Measurements from ENCODE around the gene SMAD2. TPM values are rescaled to one million over a fixed set of nuclear protein-coding genes. Genes with fewer than 3 reads are reported as not detected.

Gene SMAD2
- total RNA-seq, 2 donors from 2014 or later = 60.0 to 101 TPM

DNA sequence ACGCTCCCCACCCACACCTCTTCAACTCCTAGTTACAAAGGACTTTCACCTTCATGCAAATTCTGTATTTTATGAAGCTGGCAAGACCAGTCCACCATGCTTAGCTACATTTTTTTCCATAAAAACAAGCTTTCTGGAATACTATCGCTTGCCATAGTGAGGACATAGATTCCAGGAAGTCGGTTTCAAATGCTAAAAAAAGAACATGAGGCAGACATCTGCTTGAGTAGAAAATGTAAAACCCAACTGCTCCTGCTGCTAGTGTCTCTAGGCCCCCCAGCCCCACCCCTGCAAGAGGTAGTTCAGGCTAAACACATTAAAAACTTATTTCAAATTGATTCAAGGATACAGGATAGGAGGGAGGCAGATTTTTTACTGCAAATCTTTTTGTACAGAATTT is 148.9 kb downstream of the SMAD2 start:
- Histone ChIP-seq H3K36me3 (no peaks in the 10 kb centered on the region), H3K9me3 (peaks cover 5% of the 10 kb centered on the region), H3K4me3 (no peak overlapping the region), H3K4me1 (ENCODE audit: control insufficient read depth in 1 of 2, low read depth in 2 of 2) (peaks cover 0 to 8% of the 10 kb centered on the region in 2 donors), H3K27ac (no peak overlapping the region), H3K27me3 (replicated peaks; ENCODE audit: insufficient read depth) (no peaks in the 10 kb centered on the region)
- TF ChIP-seq, protein P1, sequence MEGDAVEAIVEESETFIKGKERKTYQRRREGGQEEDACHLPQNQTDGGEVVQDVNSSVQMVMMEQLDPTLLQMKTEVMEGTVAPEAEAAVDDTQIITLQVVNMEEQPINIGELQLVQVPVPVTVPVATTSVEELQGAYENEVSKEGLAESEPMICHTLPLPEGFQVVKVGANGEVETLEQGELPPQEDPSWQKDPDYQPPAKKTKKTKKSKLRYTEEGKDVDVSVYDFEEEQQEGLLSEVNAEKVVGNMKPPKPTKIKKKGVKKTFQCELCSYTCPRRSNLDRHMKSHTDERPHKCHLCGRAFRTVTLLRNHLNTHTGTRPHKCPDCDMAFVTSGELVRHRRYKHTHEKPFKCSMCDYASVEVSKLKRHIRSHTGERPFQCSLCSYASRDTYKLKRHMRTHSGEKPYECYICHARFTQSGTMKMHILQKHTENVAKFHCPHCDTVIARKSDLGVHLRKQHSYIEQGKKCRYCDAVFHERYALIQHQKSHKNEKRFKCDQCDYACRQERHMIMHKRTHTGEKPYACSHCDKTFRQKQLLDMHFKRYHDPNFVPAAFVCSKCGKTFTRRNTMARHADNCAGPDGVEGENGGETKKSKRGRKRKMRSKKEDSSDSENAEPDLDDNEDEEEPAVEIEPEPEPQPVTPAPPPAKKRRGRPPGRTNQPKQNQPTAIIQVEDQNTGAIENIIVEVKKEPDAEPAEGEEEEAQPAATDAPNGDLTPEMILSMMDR (IDR thresholded peaks at IDR 0.05) = no peak
- ATAC-seq (ENCODE audit: insufficient number of reproducible peaks, low FRiP score, low read depth) (no peak), DNase-seq (ENCODE audit: low spot score) (no peak)

DNA sequence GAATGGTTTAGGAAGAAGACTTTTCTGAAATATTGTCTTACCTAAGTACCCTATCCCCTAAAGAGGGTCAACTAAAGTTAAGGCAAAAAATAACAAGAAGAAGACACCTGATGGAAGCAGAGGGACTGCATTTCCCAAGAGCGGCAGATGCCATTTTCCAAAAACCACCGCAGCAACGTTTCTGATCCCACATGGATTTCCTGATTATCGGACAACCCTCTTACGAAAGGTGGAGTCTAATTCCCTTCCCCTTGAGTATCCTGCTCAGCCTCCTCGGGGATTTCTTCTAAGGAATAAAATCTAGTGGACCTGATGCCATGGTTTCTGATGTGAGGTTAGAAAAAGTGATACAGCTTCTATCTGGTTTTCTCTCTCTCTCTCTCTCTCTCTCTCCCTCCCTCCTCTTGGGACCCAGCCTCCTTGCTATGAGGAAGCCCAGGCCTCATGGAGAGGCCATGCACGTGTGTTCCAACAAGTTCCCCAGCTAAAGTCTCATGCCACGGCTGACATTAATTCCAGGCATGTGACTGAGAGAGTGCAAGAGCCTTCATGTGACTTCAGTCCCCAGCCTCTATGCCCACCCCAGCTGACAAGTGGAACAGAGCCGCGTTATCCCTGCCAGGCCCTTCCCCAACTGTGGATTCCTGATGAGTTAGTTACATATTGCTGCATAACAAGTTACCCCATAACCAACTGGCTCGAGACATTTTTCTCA is 150.3 kb downstream of the SMAD2 start:
- TF ChIP-seq, protein P1 (IDR thresholded peaks at IDR 0.05) = no peak
- Histone ChIP-seq H3K4me1 (ENCODE audit: control insufficient read depth in 1 of 2, low read depth in 2 of 2) (peaks cover 0 to 8% of the 10 kb centered on the region in 2 donors), H3K4me3 (no peak overlapping the region), H3K36me3 (no peaks in the 10 kb centered on the region), H3K9me3 (peaks cover 5% of the 10 kb centered on the region), H3K27me3 (replicated peaks; ENCODE audit: insufficient read depth) (no peaks in the 10 kb centered on the region), H3K27ac (no peak overlapping the region)
- ATAC-seq (ENCODE audit: insufficient number of reproducible peaks, low FRiP score, low read depth) (no peak), DNase-seq (ENCODE audit: low spot score) (no peak)

DNA sequence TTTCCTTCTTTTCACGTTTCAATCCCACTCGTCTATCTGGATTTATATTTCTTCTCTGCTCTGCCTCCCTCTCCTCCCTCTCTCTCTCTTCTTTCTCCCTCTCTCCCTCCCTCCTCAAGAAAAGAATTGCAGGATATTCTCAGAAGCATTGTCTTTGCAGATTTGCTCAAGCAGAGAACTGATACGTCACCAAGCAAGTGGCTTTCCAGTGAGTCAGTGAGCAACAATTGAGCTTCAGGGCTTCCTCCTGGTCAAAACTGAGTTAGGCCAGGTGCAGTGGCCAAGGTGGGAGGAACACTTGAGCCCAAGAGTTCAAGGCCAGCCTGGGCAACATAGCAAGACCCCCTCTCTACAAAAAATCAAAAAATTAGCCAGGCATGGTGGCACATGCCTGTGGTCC is 151.1 kb downstream of the SMAD2 start:
- ATAC-seq (ENCODE audit: insufficient number of reproducible peaks, low FRiP score, low read depth) (no peak), DNase-seq (ENCODE audit: low spot score) (no peak)
- TF ChIP-seq, protein P1 (IDR thresholded peaks at IDR 0.05) = no peak
- Histone ChIP-seq H3K27ac (no peak overlapping the region), H3K9me3 (peaks cover 4% of the 10 kb centered on the region), H3K36me3 (no peaks in the 10 kb centered on the region), H3K27me3 (replicated peaks; ENCODE audit: insufficient read depth) (no peaks in the 10 kb centered on the region), H3K4me1 (ENCODE audit: control insufficient read depth in 1 of 2, low read depth in 2 of 2) (peaks cover 0 to 8% of the 10 kb centered on the region in 2 donors), H3K4me3 (no peak overlapping the region)

DNA sequence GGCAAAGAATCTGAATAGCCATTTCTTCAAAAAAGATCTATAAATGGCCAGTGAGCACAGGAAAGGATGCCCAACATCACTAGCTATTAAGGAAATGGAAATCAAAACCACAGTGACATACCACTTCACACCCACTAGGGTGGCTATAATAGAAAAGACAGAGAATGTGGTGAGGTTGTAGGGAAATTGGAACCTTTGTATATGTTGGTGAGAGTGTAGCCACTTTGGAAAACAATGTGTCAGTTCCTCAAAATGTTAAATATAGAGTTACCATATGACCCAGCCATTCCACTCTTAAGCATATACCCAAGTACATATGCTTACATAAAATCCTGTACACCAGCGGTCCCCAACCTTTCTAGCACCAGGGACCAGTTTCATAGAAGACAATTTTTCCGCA is 152.8 kb downstream of the SMAD2 start:
- DNase-seq (ENCODE audit: low spot score) (no peak), ATAC-seq (ENCODE audit: insufficient number of reproducible peaks, low FRiP score, low read depth) (no peak)
- peaks cover 0 to 8% of the 10 kb centered on the region in 2 donors for H3K4me1 ChIP-seq (ENCODE audit: control insufficient read depth in 1 of 2, low read depth in 2 of 2)
- no peaks in the 10 kb centered on the region for H3K9me3 ChIP-seq
- no peak overlapping the region for H3K27ac ChIP-seq
- H3K36me3 ChIP-seq = no peaks in the 10 kb centered on the region
- H3K4me3 ChIP-seq = no peak overlapping the region
- H3K27me3 ChIP-seq (replicated peaks; ENCODE audit: insufficient read depth) = no peaks in the 10 kb centered on the region
- TF ChIP-seq, protein P1 (IDR thresholded peaks at IDR 0.05) = no peak

DNA sequence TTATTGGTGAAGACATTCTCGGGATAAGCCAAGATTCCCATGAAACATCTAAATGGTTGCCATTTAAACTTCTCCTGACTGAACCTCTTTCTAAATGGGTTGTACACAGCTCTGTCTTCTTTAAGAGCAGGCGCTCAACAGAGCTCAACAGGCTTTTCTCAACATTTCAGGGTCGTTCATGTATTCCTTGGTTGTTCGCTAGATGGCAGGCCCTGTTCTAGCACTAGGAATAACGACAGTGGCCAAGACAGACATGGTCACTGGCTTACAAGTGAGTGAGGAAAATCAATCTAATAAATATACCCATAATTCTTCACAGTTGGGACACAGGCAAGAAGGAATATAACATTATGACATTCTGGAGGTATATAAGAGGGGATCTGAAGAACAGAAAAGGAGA is 154.5 kb downstream of the SMAD2 start:
- ATAC-seq (ENCODE audit: insufficient number of reproducible peaks, low FRiP score, low read depth) (no peak), DNase-seq (ENCODE audit: low spot score) (no peak)
- Histone ChIP-seq H3K9me3 (no peaks in the 10 kb centered on the region), H3K4me3 (no peak overlapping the region), H3K27ac (no peak overlapping the region), H3K27me3 (replicated peaks; ENCODE audit: insufficient read depth) (no peaks in the 10 kb centered on the region), H3K4me1 (ENCODE audit: control insufficient read depth in 1 of 2, low read depth in 2 of 2) (no peaks in the 10 kb centered on the region), H3K36me3 (no peaks in the 10 kb centered on the region)
- TF ChIP-seq, protein P1 (IDR thresholded peaks at IDR 0.05) = peak; percentile 23

Data from thoracic aorta (tissue), 2 donors.